ENCODE data around the gene RGL1.

Gene RGL1

DNA sequence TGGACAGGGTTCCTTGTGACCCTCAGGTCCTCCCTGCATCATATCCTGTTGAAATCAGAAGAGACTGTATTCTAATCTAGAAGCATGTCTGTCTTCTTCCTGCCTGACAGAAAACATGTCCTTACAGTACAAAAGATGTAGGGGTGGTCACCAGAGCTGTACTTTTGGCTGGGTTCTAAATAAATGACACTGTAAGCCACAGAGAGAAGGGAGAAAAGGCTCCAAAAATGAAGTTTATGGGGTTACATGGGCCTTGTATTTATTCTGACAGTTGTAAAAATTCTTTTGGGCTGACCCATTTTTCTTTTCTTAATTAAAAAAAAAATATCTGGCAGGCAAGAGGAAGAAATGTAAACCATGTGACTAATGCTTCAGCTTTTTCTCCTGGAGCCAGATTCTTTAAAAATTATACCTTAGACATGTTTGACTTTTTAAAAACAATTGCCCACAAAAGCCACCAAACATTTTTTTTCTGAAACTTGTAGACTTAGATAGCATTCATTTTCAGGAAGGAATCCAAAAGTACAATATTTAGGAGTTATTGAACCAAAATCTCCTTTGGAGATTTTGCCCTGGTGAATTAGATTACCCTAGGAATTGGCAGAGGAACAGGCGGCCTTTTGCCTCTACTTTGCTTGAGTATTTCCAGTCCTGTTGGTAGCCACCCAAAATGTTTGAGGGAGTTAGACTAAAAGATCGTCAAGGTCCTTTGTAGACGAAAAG is 17.1 kb downstream of the RGL1 start:
- DNase-seq (ENCODE audit: low read depth) = no peak

DNA sequence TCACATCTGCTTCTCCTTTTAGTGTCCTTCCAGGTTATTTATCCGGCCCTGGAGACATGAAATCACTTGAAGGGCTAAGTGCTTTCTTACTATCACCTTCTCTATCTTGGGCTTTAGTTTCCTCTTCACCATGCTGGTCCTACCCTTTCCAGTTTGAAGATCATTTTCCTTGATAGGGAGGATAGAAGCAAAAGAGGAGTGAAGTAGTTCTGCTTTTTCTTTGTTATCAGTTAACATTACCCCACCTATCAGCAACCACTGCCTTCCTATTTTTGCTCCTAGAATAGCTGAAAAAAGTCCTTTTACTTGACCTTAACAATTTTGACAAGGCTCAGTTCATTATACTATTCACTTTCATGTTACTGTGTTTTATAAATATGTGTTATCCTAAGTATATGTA is 19.4 kb downstream of the RGL1 start:
- no peak for DNase-seq (ENCODE audit: low read depth)

GRCh38 chr1:183827801-183828200 is 22.9 kb downstream of the RGL1 start:
- no peak for DNase-seq (ENCODE audit: low read depth)

- DNase-seq (ENCODE audit: low read depth) = no peak
These were observed 25.5 kb downstream of the RGL1 start for GRCh38 chr1:183830389-183830788.

- DNase-seq (ENCODE audit: low read depth) = no peak
These were observed 26.4 kb downstream of the RGL1 start for GRCh38 chr1:183831311-183831710.

DNA sequence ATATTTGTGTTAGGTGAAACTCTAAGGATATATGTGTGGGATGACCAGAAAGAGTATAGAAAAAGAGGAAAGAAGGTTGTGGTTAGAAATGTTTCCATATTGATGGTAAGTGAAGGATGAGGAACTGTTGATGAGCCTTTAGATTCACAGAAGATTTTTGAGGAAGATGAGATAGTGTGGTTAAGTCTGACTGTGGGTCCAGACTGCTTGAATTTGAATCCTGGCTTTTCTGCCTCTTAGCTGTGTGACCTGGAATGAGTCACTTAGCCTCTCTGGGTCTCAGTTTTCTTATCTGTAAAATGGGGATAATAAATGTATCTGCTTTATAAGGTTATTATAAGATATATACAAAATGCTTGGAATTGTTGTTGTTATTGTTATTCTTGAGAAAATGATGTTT is 27.5 kb downstream of the RGL1 start:
- no peak for DNase-seq (ENCODE audit: low read depth)

- DNase-seq (ENCODE audit: low read depth) = no peak
These were observed 29.6 kb downstream of the RGL1 start for GRCh38 chr1:183834568-183834967.

DNA sequence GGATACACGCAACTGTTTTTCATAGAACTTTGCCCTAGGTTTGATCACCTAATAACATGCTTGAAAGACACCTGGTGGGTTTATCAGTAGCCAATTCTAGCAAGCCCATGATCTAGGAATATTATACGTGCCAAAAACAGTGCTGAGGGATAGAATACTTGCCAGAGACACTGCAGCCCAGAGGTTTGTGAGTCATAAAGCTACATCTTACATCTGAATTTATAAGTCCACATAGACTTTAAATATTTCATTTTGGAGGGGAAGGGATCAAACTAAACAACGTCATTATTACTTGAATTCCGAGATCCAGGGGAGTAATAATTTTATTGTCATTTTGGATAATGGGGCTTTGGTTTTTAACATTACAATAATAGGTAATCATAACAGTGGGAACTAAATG is 31.7 kb downstream of the RGL1 start:
- no peak for DNase-seq (ENCODE audit: low read depth)

- no peak for DNase-seq (ENCODE audit: low read depth)
These were observed 32.1 kb downstream of the RGL1 start for GRCh38 chr1:183837062-183837461.

DNA sequence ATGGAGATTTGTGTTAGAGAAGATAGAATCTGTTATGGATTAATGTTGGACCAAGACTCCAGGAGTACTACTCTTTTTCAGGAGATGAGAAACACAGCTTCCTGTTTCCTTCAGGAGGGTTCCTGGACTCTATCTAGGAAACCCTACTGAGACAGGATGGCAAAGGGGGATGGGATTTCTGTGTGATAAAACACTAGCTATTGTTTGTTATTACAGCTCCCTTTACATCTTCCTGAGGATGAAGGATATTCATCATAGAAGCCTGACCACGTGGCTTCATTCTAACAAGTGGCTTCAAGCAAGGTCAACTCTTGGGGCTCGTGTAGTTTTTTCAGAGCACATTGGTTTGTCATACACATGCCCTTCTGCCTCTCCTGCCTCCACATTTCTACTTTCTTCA is 33.3 kb downstream of the RGL1 start:
- DNase-seq (ENCODE audit: low read depth) = no peak

DNA sequence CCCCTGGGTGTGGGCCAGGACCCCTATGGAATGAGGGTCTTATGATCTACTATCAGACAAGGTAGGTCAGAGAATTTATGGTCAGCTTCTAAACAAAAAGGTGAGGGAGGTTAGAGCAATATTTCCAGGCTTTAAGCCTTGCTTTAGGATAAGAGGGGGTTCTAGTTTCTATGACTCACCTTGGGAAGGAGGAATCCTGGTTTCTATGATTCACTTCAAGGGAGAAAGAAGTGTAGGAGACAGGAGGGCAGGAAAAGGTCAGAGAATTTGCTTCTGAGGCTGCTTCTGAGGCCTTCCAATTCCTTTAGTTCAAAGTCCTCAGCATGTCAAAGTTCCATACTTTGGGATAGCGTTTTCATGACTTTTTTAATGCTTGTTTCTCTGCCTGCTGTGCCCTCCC is 35.2 kb downstream of the RGL1 start:
- DNase-seq (ENCODE audit: low read depth) = no peak

DNA sequence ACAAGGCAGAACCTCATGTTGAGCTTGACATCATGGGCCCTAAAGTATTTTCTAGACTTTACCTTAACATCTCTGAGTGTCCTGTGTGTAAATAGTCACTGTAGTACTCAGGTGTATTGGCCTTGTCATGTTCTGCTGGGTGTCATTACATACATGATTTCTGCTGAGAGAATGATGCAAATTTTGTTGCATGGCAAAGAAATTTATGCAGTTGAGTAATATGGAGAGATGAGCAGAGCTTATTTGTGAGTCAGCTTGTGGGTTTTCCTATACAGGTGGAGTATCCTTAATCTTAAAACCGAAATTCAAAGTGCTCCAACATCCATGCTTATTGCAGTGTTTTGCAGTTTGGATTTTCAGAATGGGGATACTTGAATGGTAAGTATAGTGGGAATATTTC is 36.6 kb downstream of the RGL1 start:
- DNase-seq (ENCODE audit: low read depth) = no peak

DNA sequence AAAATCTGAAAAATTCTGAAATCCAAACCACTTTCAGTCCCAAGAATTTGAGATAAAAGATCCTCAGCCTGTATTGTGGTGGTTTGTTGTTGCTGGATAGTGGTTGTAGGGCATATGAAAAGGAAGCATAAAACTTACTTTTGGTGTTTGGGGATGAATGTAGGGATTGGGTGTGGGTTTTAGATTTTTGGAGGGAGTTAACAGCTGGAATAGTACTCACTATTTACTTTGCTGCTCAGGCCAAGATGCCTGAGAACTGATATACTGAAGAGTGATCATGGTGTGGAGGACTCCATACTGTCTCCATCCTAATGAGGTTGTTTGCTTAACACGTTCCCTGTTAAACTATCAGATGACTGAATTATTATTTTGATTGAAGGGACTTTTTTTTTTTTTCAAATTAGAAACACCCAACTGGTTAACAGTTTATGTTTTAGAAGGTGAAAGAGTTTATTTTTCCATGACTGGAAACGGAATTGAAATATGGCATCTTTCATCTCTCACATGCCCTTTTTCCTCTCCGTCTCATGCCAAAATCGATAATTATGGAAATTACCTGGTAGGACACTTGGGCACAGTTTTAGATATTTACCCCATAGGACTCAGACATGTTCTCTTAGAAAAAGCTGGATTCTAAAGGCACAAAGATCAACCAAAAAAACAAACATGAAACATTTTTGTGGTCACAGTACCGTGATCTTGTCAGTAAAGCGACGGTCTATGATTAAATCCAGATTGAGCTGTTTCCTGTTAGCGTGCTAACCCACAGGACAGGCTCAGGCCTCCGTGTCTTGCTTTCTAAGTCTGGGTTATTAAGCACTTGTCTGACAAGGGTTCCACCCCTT is 37.3 kb downstream of the RGL1 start:
- peak; percentile 91 for DNase-seq (ENCODE audit: low read depth)

DNA sequence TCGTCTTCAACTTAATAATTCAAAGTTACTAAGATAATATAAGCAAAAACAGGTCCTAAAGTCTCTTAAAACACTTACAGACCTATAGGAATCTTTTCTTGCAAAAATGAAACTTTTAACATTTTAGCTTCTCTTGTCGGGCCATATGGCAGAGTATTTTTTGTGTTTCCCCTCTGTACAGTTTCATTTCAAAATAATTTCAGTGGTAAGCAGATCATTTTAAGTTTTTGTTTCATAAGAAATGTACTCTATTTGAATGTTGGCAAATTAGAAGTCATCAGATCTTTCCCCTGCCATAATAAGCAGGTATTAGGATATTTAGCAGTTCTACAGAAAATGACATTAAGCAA is 37.9 kb downstream of the RGL1 start:
- DNase-seq (ENCODE audit: low read depth) = no peak

GRCh38 chr1:183844806-183845205 is 39.9 kb downstream of the RGL1 start:
- no peak for DNase-seq (ENCODE audit: low read depth)

- no peak for DNase-seq (ENCODE audit: low read depth)
These were observed 40.8 kb downstream of the RGL1 start for GRCh38 chr1:183845681-183846080.

GRCh38 chr1:183847641-183848040 is 42.7 kb downstream of the RGL1 start:
- DNase-seq (ENCODE audit: low read depth) = no peak

GRCh38 chr1:183850852-183851251 is 45.9 kb downstream of the RGL1 start:
- no peak for DNase-seq (ENCODE audit: low read depth)

GRCh38 chr1:183859119-183859518 is 54.2 kb downstream of the RGL1 start:
- no peak for DNase-seq (ENCODE audit: low read depth)

DNA sequence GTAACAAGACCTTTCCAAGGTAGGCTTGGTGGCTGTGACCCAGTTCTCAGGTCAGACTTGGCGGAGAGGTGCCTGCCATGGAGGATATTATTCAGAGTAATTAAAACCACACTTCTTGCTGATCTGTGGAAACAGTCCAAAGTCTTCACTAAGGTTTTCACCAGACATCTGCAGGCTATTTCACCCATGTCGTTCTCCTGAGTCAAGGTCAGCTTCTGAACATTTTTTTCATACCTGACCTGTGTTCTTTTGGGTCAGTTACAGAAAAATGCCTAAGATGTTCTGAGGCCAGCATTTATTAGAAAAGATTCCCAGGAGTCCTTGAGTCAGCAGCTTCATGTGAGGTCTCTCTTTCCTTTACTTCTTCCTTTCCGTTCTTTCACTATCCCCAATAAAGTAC is 54.9 kb downstream of the RGL1 start:
- DNase-seq (ENCODE audit: low read depth) = no peak

GRCh38 chr1:183862967-183863366 is 58.0 kb downstream of the RGL1 start:
- DNase-seq (ENCODE audit: low read depth) = no peak

DNA sequence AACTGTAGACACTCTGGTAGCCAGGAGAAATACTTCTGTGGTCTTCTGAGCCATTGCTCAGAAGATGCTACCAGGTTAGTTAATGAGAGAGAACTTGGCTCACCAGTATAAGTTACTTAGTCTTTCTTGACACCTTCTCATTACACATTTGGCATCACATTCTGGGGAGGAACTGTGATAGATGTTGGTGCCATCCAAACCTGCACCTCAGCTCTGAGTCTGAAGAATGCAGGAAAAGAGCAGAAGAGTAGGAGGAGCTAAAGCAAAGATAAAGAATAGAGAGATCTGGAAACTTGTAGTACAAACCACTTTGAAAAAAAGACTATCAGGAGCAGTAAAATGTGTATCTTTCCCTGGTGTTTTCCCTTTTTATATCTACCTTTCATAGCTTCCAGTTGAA is 58.9 kb downstream of the RGL1 start:
- DNase-seq (ENCODE audit: low read depth) = no peak

- no peak for DNase-seq (ENCODE audit: low read depth)
These were observed 59.7 kb downstream of the RGL1 start for GRCh38 chr1:183864611-183865010.

GRCh38 chr1:183869230-183869629 is 64.3 kb downstream of the RGL1 start:
- DNase-seq (ENCODE audit: low read depth) = no peak

Measured in non-pigmented ciliary epithelial cell (primary cell).